HepG2 (cell line): ENCODE data around the gene LRRC51. TPM values are rescaled to one million over a fixed set of nuclear protein-coding genes. Genes with fewer than 3 reads are reported as not detected.

Source experiments
- ATF2 ChIP-seq: sonication (generic); formaldehyde crosslinking; IDR thresholded peaks from 2 replicates; pipeline ENCODE4 v1.4.0; 2020; ENCODE audit warnings: missing genetic modification reagents
- ATF6 ChIP-seq: sonication (generic); formaldehyde crosslinking; conservative IDR thresholded peaks from 2 replicates; pipeline ENCODE4 v1.4.0; 2020; ENCODE audit warnings: missing genetic modification reagents
- CHD2 ChIP-seq: IDR thresholded peaks from 2 replicates; pipeline ENCODE4 v1.6.1; 2011; ENCODE audit warnings: low read depth, low read length, improper control_type of control experiment
- DR1 ChIP-seq: sonication (generic); formaldehyde crosslinking; IDR thresholded peaks from 2 replicates; pipeline ENCODE4 v1.8.0; 2021; ENCODE audit warnings: mild to moderate bottlenecking, missing genetic modification reagents, inconsistent platforms
- IRF1 ChIP-seq: sonication (generic); formaldehyde crosslinking; IDR thresholded peaks from 2 replicates; pipeline ENCODE4 v1.4.0; 2020; ENCODE audit warnings: low read depth, mild to moderate bottlenecking, missing genetic modification reagents
- KAT7 ChIP-seq: IDR thresholded peaks from 2 replicates; pipeline ENCODE4 v1.6.1; 2018; ENCODE audit warnings: borderline replicate concordance, missing compliant biosample characterization
- KAT8 ChIP-seq: IDR thresholded peaks from 2 replicates; pipeline ENCODE4 v1.6.1; 2016; ENCODE audit warnings: missing genetic modification reagents, missing compliant biosample characterization
- KIAA2018 ChIP-seq: sonication (generic); formaldehyde crosslinking; IDR thresholded peaks from 2 replicates; pipeline ENCODE4 v1.5.0; 2020; ENCODE audit warnings: mild to moderate bottlenecking, missing genetic modification reagents, borderline replicate concordance
- TCF7 ChIP-seq: sonication (generic); IDR thresholded peaks from 2 replicates; pipeline ENCODE4 v1.6.1; 2016; ENCODE audit warnings: antibody characterized with exemption, low read depth
- TGIF2 ChIP-seq: IDR thresholded peaks from 2 replicates; pipeline ENCODE4 v1.6.1; 2016; ENCODE audit warnings: control low read depth, missing compliant biosample characterization
- TRIM24 ChIP-seq: sonication (generic); formaldehyde crosslinking; IDR thresholded peaks from 2 replicates; pipeline ENCODE4 v1.8.0; 2022; ENCODE audit warnings: mild to moderate bottlenecking, missing genetic modification reagents
- ZBTB44 ChIP-seq: sonication (generic); formaldehyde crosslinking; IDR thresholded peaks from 2 replicates; pipeline ENCODE4 v1.4.0; 2020; ENCODE audit warnings: missing genetic modification reagents
- ZNF17 ChIP-seq: sonication (generic); formaldehyde crosslinking; IDR thresholded peaks from 2 replicates; pipeline ENCODE4 v1.5.0; 2020; ENCODE audit warnings: mild to moderate bottlenecking, missing genetic modification reagents
- ZNF205 ChIP-seq: IDR thresholded peaks from 2 replicates; pipeline ENCODE4 v1.6.1; 2018; ENCODE audit warnings: missing biosample characterization, missing genetic modification reagents
- ZNF317 ChIP-seq: sonication (generic); formaldehyde crosslinking; IDR thresholded peaks from 2 replicates; pipeline ENCODE4 v1.5.0; 2020; ENCODE audit warnings: mild to moderate bottlenecking, missing genetic modification reagents
- ZNF605 ChIP-seq: sonication (generic); formaldehyde crosslinking; IDR thresholded peaks from 2 replicates; pipeline ENCODE4 v1.8.0; 2022; ENCODE audit warnings: mild to moderate bottlenecking, missing genetic modification reagents
- polyA plus RNA-seq, 8 experiments: library from polyadenylated mRNA; depleted of rRNA in 3 of 8; stranded (reverse) in 7 of 8; unstranded in 1 of 8; fragments of >200 nt; fragmentation: Illumina TruSeq in 4 of 8; extraction: Trizol in 4 of 8; gene quantifications; 2 replicates each; pipeline versions ENCODE4 v1.2.1 to v1.2.3, GENCODE V29; 2011 to 2016; ENCODE audit warnings: low read depth in 4 of 8, missing spikeins in 1 of 8, mixed read lengths in 1 of 8; ENCODE audit not compliant: insufficient read depth in 1 of 8
- total RNA-seq, 5 experiments: library from RNA; depleted of rRNA; stranded (reverse); fragments of >200 nt; fragmentation: Illumina TruSeq; extraction: Trizol; gene quantifications; 2 replicates each; pipeline ENCODE4 v1.2.3, GENCODE V29; 2016; ENCODE audit warnings: low read depth in 1 of 5

Gene LRRC51
- total and polyA plus RNA-seq, 2 of the 13 experiments (the other 11 are each of a cell fraction or from before 2014, with no cell fraction given): 5.3 to 6.0 TPM

GRCh38 chr11:72079819-72080325 is 778 bp upstream of the LRRC51 start (continued):
- TF ChIP-seq ZBTB44 (CRISPR knock-in tag) (no peak), ATF6 (CRISPR knock-in tag) (no peak), KAT8 (CRISPR knock-in tag) (no peak), ZNF205 (no peak), DR1 (CRISPR knock-in tag) (no peak), ZNF17 (CRISPR knock-in tag) (no peak), TRIM24 (no peak), CHD2 (no peak), ZNF317 (CRISPR knock-in tag) (no peak), TGIF2 (0 out of 2 replicates have a peak, but pooled peaks have one; percentile 35), KAT7 (no peak), IRF1 (CRISPR knock-in tag) (no peak), KIAA2018 (no peak), ATF2 (no peak), TCF7 (no peak), ZNF605 (0 out of 2 replicates have a peak, but pooled peaks have one; percentile 10)
